ENCODE results near the gene ADNP. TPM values are rescaled to one million over a fixed set of nuclear protein-coding genes. Genes with fewer than 3 reads are reported as not detected.

The ADNP gene
- total and polyA plus RNA-seq, 2 experiments from 2014 or later, result 13.1 to 43.7 TPM

- 96% methylated on average over 1 of the region's 1 CpG for WGBS (ENCODE audit: low lambda C conversion rate, missing lambda C conversion rate)
- H4K20me1 ChIP-seq (ENCODE audit: insufficient read depth, poor library complexity, severe bottlenecking), result peaks cover 49% of the 10 kb centered on the region
Observed at GRCh38 chr20:50898475-50898874, 32.8 kb downstream of the ADNP start.

GRCh38 chr20:50895111-50895830 lies 36.0 kb downstream of the ADNP start:
- Histone ChIP-seq H3K4me3 (no peak overlapping the region), H2AFZ (no peak overlapping the region), H3K27ac (peak overlapping the region; percentile 73), H3K9me2 (replicated peaks; ENCODE audit: insufficient read depth) (no peaks in the 10 kb centered on the region), H4K20me1 (ENCODE audit: insufficient read depth, poor library complexity, severe bottlenecking) (peaks cover 26% of the 10 kb centered on the region), H3K79me2 (peaks cover 97% of the 10 kb centered on the region), H3K36me3 (replicated peaks; ENCODE audit: insufficient read depth, low read depth) (no peaks in the 10 kb centered on the region), H3K9me3 (ENCODE audit: low read depth) (no peaks in the 10 kb centered on the region), H3K4me2 (peak overlapping the region; percentile 31), H3K27me3 (no peaks in the 10 kb centered on the region), H3K4me1 (ENCODE audit: insufficient read depth) (peaks cover 6% of the 10 kb centered on the region)
- 82% methylated on average over 8 of the region's 8 CpGs for WGBS (ENCODE audit: low lambda C conversion rate, missing lambda C conversion rate)
- TF ChIP-seq EZH2phosphoT487 (IDR thresholded peaks at IDR 0.05; ENCODE audit: low read depth, severe bottlenecking, unreplicated experiment), result no peak
- TF ChIP-seq EZH2 (IDR thresholded peaks at IDR 0.05; ENCODE audit: borderline replicate concordance), result no peak
- no peak for TF ChIP-seq CTCF (IDR thresholded peaks at IDR 0.05; ENCODE audit: poor library complexity)
- DNase-seq (ENCODE audit: low spot score), result peak; percentile 49

More at GRCh38 chr20:50898475-50898874, 32.8 kb downstream of the ADNP start:
- Histone ChIP-seq H3K4me3 (no peak overlapping the region), H3K4me1 (ENCODE audit: insufficient read depth) (peaks cover 13% of the 10 kb centered on the region), H3K9me3 (ENCODE audit: low read depth) (no peaks in the 10 kb centered on the region), H3K27ac (peak overlapping the region; percentile 28), H3K9me2 (replicated peaks; ENCODE audit: insufficient read depth) (no peaks in the 10 kb centered on the region), H3K79me2 (peaks cover 98% of the 10 kb centered on the region), H2AFZ (no peak overlapping the region), H3K4me2 (no peak overlapping the region), H3K36me3 (replicated peaks; ENCODE audit: insufficient read depth, low read depth) (no peaks in the 10 kb centered on the region), H3K27me3 (no peaks in the 10 kb centered on the region)
- TF ChIP-seq EZH2 (IDR thresholded peaks at IDR 0.05; ENCODE audit: borderline replicate concordance) (no peak), EZH2phosphoT487 (IDR thresholded peaks at IDR 0.05; ENCODE audit: low read depth, severe bottlenecking, unreplicated experiment) (no peak), CTCF (IDR thresholded peaks at IDR 0.05; ENCODE audit: poor library complexity) (no peak)
- DNase-seq (ENCODE audit: low spot score), result no peak

GRCh38 chr20:50893620-50894019 lies 37.6 kb downstream of the ADNP start:
- Histone ChIP-seq H3K79me2 (peaks cover 89% of the 10 kb centered on the region), H4K20me1 (ENCODE audit: insufficient read depth, poor library complexity, severe bottlenecking) (peaks cover 17% of the 10 kb centered on the region), H3K9me2 (replicated peaks; ENCODE audit: insufficient read depth) (no peaks in the 10 kb centered on the region), H3K9me3 (ENCODE audit: low read depth) (no peaks in the 10 kb centered on the region), H2AFZ (no peak overlapping the region), H3K4me3 (no peak overlapping the region), H3K36me3 (replicated peaks; ENCODE audit: insufficient read depth, low read depth) (no peaks in the 10 kb centered on the region), H3K4me1 (ENCODE audit: insufficient read depth) (peaks cover 6% of the 10 kb centered on the region), H3K4me2 (no peak overlapping the region), H3K27me3 (no peaks in the 10 kb centered on the region), H3K27ac (no peak overlapping the region)
- WGBS (ENCODE audit: low lambda C conversion rate, missing lambda C conversion rate), result 98% methylated on average over 7 of the region's 7 CpGs
- no peak for TF ChIP-seq EZH2phosphoT487 (IDR thresholded peaks at IDR 0.05; ENCODE audit: low read depth, severe bottlenecking, unreplicated experiment)
- TF ChIP-seq EZH2 (IDR thresholded peaks at IDR 0.05; ENCODE audit: borderline replicate concordance), result no peak
- TF ChIP-seq CTCF (IDR thresholded peaks at IDR 0.05; ENCODE audit: poor library complexity), result no peak
- DNase-seq (ENCODE audit: low spot score), result no peak
